Measurements from ENCODE around the gene CHEK1.

The CHEK1 gene

GRCh38 chr11:125618383-125618782 is 6.6 kb upstream of the CHEK1 start:
- WGBS (ENCODE audit: extremely low coverage, insufficient coverage, low lambda C conversion rate) = no CpG with 5 or more reads among the region's 4 CpGs
- no peak overlapping the region for H4K8ac ChIP-seq (ENCODE audit: low read depth, low read length)
- peaks cover 11% of the 10 kb centered on the region for H3K36me3 ChIP-seq (ENCODE audit: control insufficient read depth, insufficient read depth, low read length)

GRCh38 chr11:125621995-125622394 is 3.0 kb upstream of the CHEK1 start:
- no peak overlapping the region for H3K27ac ChIP-seq (ENCODE audit: low read depth, low read length)
- peaks cover 7% of the 10 kb centered on the region for H3K36me3 ChIP-seq (ENCODE audit: control insufficient read depth, insufficient read depth, low read length)
- DNase-seq = no peak

More at GRCh38 chr11:125618383-125618782, 6.6 kb upstream of the CHEK1 start:
- H2BK15ac ChIP-seq (replicated peaks; ENCODE audit: low read depth) = no peak overlapping the region
- H2BK5ac ChIP-seq (ENCODE audit: low read length) = no peak overlapping the region
- H3K27ac ChIP-seq (ENCODE audit: low read depth, low read length) = no peak overlapping the region
- H3K4me3 ChIP-seq (ENCODE audit: low read length) = no peak overlapping the region
- H3K27me3 ChIP-seq (ENCODE audit: insufficient read depth, low read length, poor library complexity) = no peaks in the 10 kb centered on the region
- H3K79me1 ChIP-seq (ENCODE audit: low read length) = no peaks in the 10 kb centered on the region
- H2AK5ac ChIP-seq (ENCODE audit: low read length) = no peak overlapping the region
- no peak overlapping the region for H3K23ac ChIP-seq (ENCODE audit: low read length)
- H2BK120ac ChIP-seq (ENCODE audit: low read depth, low read length) = no peak overlapping the region
- H3K79me2 ChIP-seq (ENCODE audit: control insufficient read depth, insufficient read depth, low read length) = no peaks in the 10 kb centered on the region
- no peak overlapping the region for H3K4me2 ChIP-seq (ENCODE audit: low read length)
- no peak overlapping the region for H3K18ac ChIP-seq (ENCODE audit: low read length)
- no peak overlapping the region for H4K5ac ChIP-seq (ENCODE audit: low read length)
- no peak for DNase-seq
- H3K4ac ChIP-seq (ENCODE audit: low read depth, low read length) = no peak overlapping the region
- no peak overlapping the region for H3K56ac ChIP-seq (ENCODE audit: low read length)
- H3K9ac ChIP-seq (ENCODE audit: low read length) = no peak overlapping the region
- H3K4me1 ChIP-seq (ENCODE audit: control insufficient read depth, low read depth, low read length) = no peaks in the 10 kb centered on the region

GRCh38 chr11:125623064-125623463 is 1.9 kb upstream of the CHEK1 start:
- no peak overlapping the region for H2BK120ac ChIP-seq (ENCODE audit: low read depth, low read length)
- no peak overlapping the region for H3K4me2 ChIP-seq (ENCODE audit: low read length)
- no peak overlapping the region for H3K23ac ChIP-seq (ENCODE audit: low read length)
- no peaks in the 10 kb centered on the region for H3K27me3 ChIP-seq (ENCODE audit: insufficient read depth, low read length, poor library complexity)
- no peak for DNase-seq
- no peaks in the 10 kb centered on the region for H3K4me1 ChIP-seq (ENCODE audit: control insufficient read depth, low read depth, low read length)
- WGBS (ENCODE audit: extremely low coverage, insufficient coverage, low lambda C conversion rate) = no CpG with 5 or more reads among the region's 1 CpG
- no peak overlapping the region for H2AK5ac ChIP-seq (ENCODE audit: low read length)
- H3K27ac ChIP-seq (ENCODE audit: low read depth, low read length) = no peak overlapping the region
- H2BK5ac ChIP-seq (ENCODE audit: low read length) = no peak overlapping the region
- H4K5ac ChIP-seq (ENCODE audit: low read length) = no peak overlapping the region
- no peak overlapping the region for H3K4me3 ChIP-seq (ENCODE audit: low read length)
- H4K8ac ChIP-seq (ENCODE audit: low read depth, low read length) = no peak overlapping the region
- H3K56ac ChIP-seq (ENCODE audit: low read length) = no peak overlapping the region
- no peak overlapping the region for H3K9ac ChIP-seq (ENCODE audit: low read length)
- peaks cover 7% of the 10 kb centered on the region for H3K36me3 ChIP-seq (ENCODE audit: control insufficient read depth, insufficient read depth, low read length)
- no peak overlapping the region for H2BK15ac ChIP-seq (replicated peaks; ENCODE audit: low read depth)
- H3K79me1 ChIP-seq (ENCODE audit: low read length) = no peaks in the 10 kb centered on the region
- no peak overlapping the region for H3K4ac ChIP-seq (ENCODE audit: low read depth, low read length)
- H3K18ac ChIP-seq (ENCODE audit: low read length) = no peak overlapping the region
- peaks cover 6% of the 10 kb centered on the region for H3K79me2 ChIP-seq (ENCODE audit: control insufficient read depth, insufficient read depth, low read length)

More at GRCh38 chr11:125621995-125622394, 3.0 kb upstream of the CHEK1 start:
- Histone ChIP-seq H3K18ac (ENCODE audit: low read length) (no peak overlapping the region), H3K4me3 (ENCODE audit: low read length) (no peak overlapping the region), H3K23ac (ENCODE audit: low read length) (no peak overlapping the region), H3K27me3 (ENCODE audit: insufficient read depth, low read length, poor library complexity) (no peaks in the 10 kb centered on the region), H3K4ac (ENCODE audit: low read depth, low read length) (no peak overlapping the region), H2AK5ac (ENCODE audit: low read length) (no peak overlapping the region), H4K5ac (ENCODE audit: low read length) (no peak overlapping the region), H3K9ac (ENCODE audit: low read length) (no peak overlapping the region), H3K4me1 (ENCODE audit: control insufficient read depth, low read depth, low read length) (no peaks in the 10 kb centered on the region), H3K79me1 (ENCODE audit: low read length) (no peaks in the 10 kb centered on the region), H2BK5ac (ENCODE audit: low read length) (no peak overlapping the region), H4K8ac (ENCODE audit: low read depth, low read length) (no peak overlapping the region), H3K79me2 (ENCODE audit: control insufficient read depth, insufficient read depth, low read length) (peaks cover 2% of the 10 kb centered on the region), H3K56ac (ENCODE audit: low read length) (no peak overlapping the region), H2BK15ac (replicated peaks; ENCODE audit: low read depth) (no peak overlapping the region), H2BK120ac (ENCODE audit: low read depth, low read length) (no peak overlapping the region), H3K4me2 (ENCODE audit: low read length) (no peak overlapping the region)
- no CpG with 5 or more reads among the region's 2 CpGs for WGBS (ENCODE audit: extremely low coverage, insufficient coverage, low lambda C conversion rate)

- Histone ChIP-seq H3K9ac (ENCODE audit: low read length) (peak overlapping the region; percentile 91), H3K79me2 (ENCODE audit: control insufficient read depth, insufficient read depth, low read length) (peaks cover 10% of the 10 kb centered on the region), H3K4me1 (ENCODE audit: control insufficient read depth, low read depth, low read length) (no peaks in the 10 kb centered on the region), H3K4me2 (ENCODE audit: low read length) (peak overlapping the region; percentile 79), H3K18ac (ENCODE audit: low read length) (peak overlapping the region; percentile 2), H2AK5ac (ENCODE audit: low read length) (no peak overlapping the region), H3K27me3 (ENCODE audit: insufficient read depth, low read length, poor library complexity) (no peaks in the 10 kb centered on the region), H2BK15ac (replicated peaks; ENCODE audit: low read depth) (no peak overlapping the region), H4K5ac (ENCODE audit: low read length) (no peak overlapping the region), H3K27ac (ENCODE audit: low read depth, low read length) (peak overlapping the region; percentile 98), H3K4me3 (ENCODE audit: low read length) (peak overlapping the region; percentile 71), H2BK5ac (ENCODE audit: low read length) (peak overlapping the region; percentile 38), H3K36me3 (ENCODE audit: control insufficient read depth, insufficient read depth, low read length) (no peaks in the 10 kb centered on the region), H3K79me1 (ENCODE audit: low read length) (peaks cover 3% of the 10 kb centered on the region), H4K8ac (ENCODE audit: low read depth, low read length) (no peak overlapping the region), H2BK120ac (ENCODE audit: low read depth, low read length) (no peak overlapping the region), H3K56ac (ENCODE audit: low read length) (peak overlapping the region; percentile 98), H3K4ac (ENCODE audit: low read depth, low read length) (peak overlapping the region; percentile 22), H3K23ac (ENCODE audit: low read length) (no peak overlapping the region)
- DNase-seq = no peak
- no CpG with 5 or more reads among the region's 20 CpGs for WGBS (ENCODE audit: extremely low coverage, insufficient coverage, low lambda C conversion rate)
These were observed 264 bp downstream of the CHEK1 start for GRCh38 chr11:125625225-125625629.

GRCh38 chr11:125625630-125626287 is 796 bp downstream of the CHEK1 start:
- Histone ChIP-seq H3K23ac (ENCODE audit: low read length) (no peak overlapping the region), H3K4me1 (ENCODE audit: control insufficient read depth, low read depth, low read length) (no peaks in the 10 kb centered on the region), H3K18ac (ENCODE audit: low read length) (peak overlapping the region; percentile 34), H3K9ac (ENCODE audit: low read length) (peak overlapping the region; percentile 91), H3K79me2 (ENCODE audit: control insufficient read depth, insufficient read depth, low read length) (peaks cover 10% of the 10 kb centered on the region), H3K4ac (ENCODE audit: low read depth, low read length) (peak overlapping the region; percentile 22), H2BK5ac (ENCODE audit: low read length) (peak overlapping the region; percentile 73), H3K79me1 (ENCODE audit: low read length) (peaks cover 3% of the 10 kb centered on the region), H3K4me2 (ENCODE audit: low read length) (peak overlapping the region; percentile 79), H3K4me3 (ENCODE audit: low read length) (peak overlapping the region; percentile 79), H3K27ac (ENCODE audit: low read depth, low read length) (peak overlapping the region; percentile 98), H4K5ac (ENCODE audit: low read length) (no peak overlapping the region), H3K27me3 (ENCODE audit: insufficient read depth, low read length, poor library complexity) (no peaks in the 10 kb centered on the region), H4K8ac (ENCODE audit: low read depth, low read length) (no peak overlapping the region), H2AK5ac (ENCODE audit: low read length) (no peak overlapping the region), H3K36me3 (ENCODE audit: control insufficient read depth, insufficient read depth, low read length) (no peaks in the 10 kb centered on the region), H3K56ac (ENCODE audit: low read length) (peak overlapping the region; percentile 98), H2BK15ac (replicated peaks; ENCODE audit: low read depth) (no peak overlapping the region), H2BK120ac (ENCODE audit: low read depth, low read length) (no peak overlapping the region)
- peak; percentile 98 for DNase-seq
- no CpG with 5 or more reads among the region's 51 CpGs for WGBS (ENCODE audit: extremely low coverage, insufficient coverage, low lambda C conversion rate)

Measured in mesendoderm (in vitro differentiated cells).